Skeletal muscle cell (primary cell): ENCODE measurements around the gene MLXIPL.
"Not testable (repeated sequence)": the region's sequence is repeated elsewhere in the genome, so short reads cannot be mapped to it uniquely, and the experiment has no call there.

Source experiments
- DNase-seq: peaks from one replicate; pipeline ENCODE4 v3.0.0-alpha.2; 2010; ENCODE audit warnings: low read depth
- H3K4me3 ChIP-seq: 2 replicates; pipeline ENCODE4 v1.5.1; 2011; ENCODE audit warnings: low read depth, mild to moderate bottlenecking, control low read depth, low read length, moderate library complexity

The MLXIPL gene, protein sequence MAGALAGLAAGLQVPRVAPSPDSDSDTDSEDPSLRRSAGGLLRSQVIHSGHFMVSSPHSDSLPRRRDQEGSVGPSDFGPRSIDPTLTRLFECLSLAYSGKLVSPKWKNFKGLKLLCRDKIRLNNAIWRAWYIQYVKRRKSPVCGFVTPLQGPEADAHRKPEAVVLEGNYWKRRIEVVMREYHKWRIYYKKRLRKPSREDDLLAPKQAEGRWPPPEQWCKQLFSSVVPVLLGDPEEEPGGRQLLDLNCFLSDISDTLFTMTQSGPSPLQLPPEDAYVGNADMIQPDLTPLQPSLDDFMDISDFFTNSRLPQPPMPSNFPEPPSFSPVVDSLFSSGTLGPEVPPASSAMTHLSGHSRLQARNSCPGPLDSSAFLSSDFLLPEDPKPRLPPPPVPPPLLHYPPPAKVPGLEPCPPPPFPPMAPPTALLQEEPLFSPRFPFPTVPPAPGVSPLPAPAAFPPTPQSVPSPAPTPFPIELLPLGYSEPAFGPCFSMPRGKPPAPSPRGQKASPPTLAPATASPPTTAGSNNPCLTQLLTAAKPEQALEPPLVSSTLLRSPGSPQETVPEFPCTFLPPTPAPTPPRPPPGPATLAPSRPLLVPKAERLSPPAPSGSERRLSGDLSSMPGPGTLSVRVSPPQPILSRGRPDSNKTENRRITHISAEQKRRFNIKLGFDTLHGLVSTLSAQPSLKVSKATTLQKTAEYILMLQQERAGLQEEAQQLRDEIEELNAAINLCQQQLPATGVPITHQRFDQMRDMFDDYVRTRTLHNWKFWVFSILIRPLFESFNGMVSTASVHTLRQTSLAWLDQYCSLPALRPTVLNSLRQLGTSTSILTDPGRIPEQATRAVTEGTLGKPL

DNA sequence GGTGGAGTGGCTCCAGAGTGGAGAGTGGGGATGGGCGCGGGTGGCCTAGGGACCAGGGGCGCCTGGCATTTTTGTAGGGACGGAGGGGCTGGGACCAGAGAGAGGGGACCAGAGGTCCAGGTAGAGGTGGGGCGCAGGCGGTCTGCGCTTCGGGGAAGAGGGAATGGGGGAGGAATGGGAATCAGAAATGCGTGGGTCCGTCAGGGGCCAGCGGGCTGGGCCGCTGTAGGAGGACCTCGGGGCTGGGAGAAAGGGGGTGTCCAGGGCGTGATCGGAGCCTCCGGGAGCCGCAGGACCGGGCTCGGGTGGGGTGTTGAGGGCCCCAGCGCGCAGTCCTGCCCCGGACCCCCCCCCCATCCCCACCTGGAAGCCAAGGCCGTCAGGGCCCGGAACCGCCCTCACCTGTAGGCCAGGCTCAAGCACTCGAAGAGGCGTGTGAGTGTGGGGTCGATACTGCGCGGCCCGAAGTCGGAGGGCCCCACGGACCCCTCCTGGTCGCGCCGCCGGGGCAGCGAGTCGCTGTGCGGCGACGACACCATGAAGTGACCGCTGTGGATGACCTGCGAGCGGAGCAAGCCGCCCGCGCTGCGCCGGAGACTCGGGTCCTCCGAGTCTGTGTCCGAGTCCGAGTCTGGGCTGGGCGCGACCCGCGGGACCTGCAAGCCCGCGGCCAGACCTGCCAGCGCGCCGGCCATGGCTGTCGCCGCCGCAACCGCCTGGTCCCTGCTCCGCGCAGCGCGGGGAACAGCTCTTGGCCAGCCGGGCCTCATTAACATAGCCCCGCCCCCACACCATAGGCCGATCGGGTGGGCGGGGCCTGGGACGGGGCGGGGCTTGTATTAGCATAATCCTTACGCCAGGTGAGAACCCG lies at the start of gene MLXIPL:
MLXIPL (minus strand) TSS at position 725 of the 871 bp plus-strand sequence; CDS start at position 695, 30 bp downstream.
- peak within 1 kb of the TSS; percentile 41 for H3K4me3 ChIP-seq
- no peak for DNase-seq

DNA sequence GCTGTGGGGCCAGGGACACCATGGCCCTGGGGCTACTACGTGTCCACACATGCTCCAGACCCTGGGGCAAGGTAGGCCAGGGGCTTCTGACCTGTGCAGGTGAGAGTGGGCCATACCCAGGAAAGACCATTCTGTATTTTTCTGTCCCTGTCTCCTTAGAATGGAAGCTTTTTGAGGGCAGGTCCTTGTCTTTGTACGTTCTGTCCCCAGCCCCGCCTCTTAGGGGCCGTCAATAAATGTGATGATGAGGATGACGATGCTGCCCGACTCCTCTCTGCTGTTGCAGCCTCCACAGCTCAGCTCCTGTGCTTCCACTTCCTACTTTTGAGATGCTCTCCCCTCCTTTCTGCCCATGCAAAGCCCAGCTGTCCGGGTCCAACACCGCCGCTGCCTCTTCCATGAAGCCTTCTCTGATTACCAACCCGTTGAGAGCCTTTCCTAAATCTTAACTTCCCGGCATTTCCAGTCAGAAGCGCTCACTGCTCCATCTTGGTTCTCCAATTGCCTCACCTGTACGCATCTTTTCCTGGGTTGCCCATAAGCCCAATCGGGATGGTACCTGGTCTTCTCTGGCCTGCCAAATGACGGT lies 47.6 kb upstream of the MLXIPL start:
- no peak for DNase-seq
- no peak overlapping the region for H3K4me3 ChIP-seq

DNA sequence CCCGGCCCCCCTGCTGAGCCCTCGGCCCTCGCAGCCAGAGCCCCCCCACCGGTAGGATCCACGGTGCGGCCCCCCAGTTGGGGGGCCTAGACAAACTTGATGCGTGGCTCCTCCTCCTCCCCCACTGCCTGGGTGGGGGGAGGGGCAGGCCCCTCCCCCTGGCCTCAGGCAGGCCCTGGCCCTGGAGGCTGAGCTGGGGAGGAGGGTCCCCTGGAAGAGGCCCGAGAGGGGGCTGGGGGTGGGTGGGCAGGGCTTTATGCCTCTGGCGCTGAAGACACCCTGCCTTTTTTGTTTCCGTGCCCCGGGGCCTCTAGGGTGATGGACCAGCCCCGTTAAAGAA lies 47.0 kb upstream of the MLXIPL start:
- H3K4me3 ChIP-seq: no peak overlapping the region
- no peak for DNase-seq

DNA sequence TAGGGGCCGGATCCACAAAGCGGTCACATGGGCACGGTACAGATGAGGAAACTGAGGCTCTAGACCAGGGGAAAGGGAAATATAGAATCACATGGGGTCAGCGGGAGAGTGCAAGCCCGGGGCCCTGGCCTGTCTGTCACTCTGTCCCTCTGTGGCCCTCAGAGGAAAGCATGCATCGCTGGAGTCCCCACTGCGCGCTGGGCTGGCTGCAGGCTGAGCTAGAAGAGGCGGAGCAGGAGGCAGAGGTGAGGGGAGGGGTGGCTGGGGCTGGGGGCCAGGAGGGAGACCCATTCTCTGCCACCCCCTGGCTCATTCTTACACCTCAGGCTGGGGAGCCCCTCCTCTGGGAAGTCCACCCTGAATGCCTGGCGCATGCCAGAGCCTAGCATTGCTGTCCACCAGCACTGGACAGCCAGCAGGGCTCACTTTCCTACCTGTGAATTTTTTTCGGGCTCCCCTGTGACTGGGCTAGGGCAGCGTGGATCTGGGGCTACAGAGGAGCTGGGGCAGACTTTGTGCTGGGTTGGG lies 45.6 kb upstream of the MLXIPL start:
- DNase-seq: no peak
- no peak overlapping the region for H3K4me3 ChIP-seq

DNA sequence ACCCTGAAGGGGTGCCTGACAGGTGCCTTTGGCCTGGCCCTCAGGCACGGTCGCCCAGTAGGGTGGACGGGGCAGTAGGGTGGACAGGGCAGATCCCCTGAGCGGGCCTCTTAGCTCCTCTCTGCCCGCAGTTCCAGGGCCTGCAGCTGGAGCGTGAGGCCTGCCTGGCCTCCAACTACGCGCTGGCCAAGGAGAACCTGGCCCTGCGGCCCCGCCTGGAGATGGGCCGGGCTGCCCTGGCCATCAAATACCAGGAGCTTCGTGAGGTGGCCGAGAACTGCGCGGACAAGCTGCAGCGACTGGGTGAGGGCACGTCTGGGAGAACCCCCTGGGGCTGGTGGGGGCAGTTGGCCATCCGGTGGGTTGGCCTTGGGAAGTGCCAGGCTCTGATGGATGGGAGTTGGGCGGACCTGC lies 45.0 kb upstream of the MLXIPL start:
- DNase-seq: no peak
- peak overlapping the region; percentile 9 for H3K4me3 ChIP-seq

DNA sequence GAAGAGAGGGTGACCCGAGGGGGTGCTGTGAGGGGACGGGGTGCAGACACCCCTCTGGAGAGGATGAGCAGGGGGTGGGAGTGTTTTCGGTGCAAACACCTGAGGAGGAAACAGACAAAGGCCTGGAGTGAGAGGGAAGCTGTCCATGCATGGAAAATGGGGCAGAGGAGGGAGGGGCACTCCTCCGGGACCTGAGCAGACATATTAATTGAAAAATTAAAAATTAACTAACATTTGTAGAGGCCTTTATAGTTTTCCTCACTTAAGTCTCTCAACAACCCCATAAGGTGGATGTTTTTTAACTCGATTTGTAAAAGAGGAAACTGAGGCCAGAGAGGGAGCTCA lies 44.5 kb upstream of the MLXIPL start:
- no peak for DNase-seq
- peak overlapping the region; percentile 77 for H3K4me3 ChIP-seq

DNA sequence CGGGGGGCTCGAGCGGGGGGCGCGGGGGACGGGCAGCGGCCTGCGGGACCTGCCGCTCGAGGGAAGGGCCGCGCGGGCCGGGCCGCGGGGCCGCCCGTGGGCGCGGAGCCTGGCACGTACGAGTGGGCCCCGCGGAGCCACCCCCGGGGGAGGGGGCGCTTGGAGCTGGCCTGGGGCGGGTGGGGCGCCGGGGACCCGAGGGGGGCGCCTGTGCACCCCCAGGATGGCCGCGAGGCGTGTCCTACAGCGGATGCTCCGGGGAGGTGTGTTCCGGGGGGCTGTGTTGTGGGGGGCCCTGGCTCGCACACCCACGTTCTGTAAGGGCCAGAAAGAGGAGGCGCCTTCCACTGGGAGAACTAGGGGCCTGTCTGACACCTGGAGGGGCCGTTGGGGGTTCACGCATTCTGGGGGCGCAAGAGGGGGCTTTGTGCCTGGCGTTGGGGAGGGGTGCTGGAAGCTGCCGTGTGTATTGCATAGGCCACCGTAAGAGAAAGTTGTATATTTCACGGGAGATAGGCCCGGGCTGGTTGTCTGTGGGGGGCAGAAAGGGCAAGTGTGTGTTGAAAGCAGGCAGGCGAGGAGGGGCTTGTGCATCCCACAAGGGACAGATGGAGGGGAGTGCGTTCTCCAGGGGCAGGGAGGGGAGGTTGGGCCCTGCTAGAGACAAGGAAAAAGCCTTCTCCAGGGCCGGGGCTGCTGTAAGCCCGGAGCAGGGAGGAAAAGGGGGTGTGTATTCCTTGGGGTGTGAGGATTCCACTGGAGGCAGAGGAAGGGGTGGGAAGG lies 44.0 kb upstream of the MLXIPL start:
- H3K4me3 ChIP-seq: peak overlapping the region; percentile 77
- DNase-seq: no peak

DNA sequence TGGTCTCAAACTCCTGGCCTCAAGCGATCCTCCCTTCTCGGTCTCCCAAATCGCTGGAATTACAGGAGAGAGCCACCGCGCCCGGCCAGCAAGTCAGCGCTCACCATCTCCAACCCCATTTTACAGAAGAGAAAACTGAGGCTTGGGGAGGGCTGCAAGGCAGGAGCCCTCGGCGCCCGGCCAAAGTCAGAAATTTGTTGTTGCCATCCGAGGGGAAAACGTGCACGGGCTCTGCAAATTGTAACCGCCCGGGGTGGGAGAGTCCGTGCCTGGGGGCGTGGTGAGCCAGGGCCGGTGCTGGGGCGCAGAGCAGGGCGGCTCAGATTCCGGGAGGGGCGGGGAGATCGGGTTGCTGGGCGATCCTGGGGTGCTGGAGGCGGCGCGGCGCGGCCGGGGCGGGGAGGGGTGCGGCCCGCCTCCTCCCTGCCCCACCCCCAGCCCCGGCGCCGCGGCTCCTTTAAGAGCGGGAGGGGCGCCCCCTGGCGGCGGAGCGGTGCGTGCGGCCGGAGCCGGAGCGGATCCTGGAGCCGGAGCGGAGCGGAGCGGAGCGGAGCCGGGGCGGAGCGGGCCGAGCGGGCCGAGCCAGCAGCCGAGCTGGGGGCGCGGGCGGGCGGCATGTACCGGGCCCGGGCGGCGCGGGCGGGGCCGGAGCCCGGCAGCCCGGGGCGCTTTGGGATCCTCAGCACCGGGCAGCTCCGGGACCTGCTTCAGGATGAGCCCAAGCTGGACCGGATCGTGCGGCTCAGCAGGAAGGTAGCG lies 43.2 kb upstream of the MLXIPL start, which contains the start of gene VPS37D:
VPS37D (plus strand) TSS at position 488 of the 759 bp plus-strand sequence; CDS start at position 616, 128 bp downstream.
- DNase-seq: peak; percentile 57
- H3K4me3 ChIP-seq: peak within 1 kb of the TSS; percentile 77

DNA sequence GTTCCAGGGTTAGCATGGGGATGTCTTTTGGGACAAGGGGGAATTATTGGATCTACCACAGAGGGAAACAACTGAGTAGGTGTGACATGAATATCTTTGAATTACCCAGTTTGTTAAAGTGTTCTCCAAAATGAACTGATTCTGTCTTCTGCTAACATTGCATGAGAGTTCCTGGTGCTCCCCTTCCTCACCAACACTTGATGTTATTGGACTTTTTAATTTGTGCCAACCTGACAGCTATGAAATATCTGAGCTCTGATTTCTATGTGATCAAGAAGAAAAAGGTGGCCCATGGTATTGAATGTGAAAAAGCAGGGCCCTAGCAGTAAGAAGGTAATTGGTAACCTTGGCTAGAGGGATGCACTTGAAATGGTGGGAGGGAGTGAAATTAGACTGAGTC lies 38.7 kb upstream of the MLXIPL start:
- no peak for DNase-seq
- no peak overlapping the region for H3K4me3 ChIP-seq

DNA sequence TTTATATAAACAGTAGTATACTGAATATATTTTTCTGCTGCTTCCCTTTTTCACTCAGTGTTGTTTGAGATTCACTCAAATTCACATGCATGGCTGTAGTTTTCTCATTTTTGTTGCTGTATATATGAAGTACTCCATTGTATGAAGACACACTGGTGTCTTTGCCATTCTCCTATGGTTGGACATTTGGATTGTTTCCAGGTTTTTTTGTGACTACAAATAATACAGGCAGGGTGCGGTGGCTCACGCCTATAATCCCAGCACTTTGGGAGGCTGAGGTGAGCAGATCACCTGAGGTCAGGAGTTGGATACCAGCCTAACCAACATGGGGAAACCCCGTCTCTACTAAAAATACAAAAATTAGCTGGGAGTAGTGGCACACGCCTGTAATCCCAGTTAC lies 36.3 kb upstream of the MLXIPL start:
- DNase-seq: not testable (repeated sequence)

DNA sequence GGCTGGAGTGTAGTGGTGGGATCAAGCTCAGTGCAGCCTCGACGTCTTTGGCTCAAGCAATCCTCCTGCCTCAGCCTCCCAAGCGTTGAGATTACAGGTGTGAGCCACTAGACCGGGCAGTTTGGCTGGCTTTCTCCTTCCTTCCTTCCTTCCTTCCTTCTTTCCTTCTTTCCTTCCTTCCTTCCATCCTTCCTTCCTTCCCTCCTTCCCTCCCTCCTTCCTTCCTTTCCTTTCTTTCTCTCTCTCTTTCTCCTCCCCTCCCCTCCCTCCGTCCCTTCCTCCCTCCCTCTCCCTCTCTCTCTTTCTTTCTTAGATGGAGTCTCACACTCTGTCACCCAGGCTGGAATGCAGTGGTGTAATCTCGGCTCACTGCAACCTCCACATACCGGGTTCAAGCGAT lies 35.7 kb upstream of the MLXIPL start:
- DNase-seq: no peak
- H3K4me3 ChIP-seq: no peak overlapping the region

More for the DNA sequence above, 36.3 kb upstream of the MLXIPL start:
- not testable (repeated sequence) for H3K4me3 ChIP-seq

DNA sequence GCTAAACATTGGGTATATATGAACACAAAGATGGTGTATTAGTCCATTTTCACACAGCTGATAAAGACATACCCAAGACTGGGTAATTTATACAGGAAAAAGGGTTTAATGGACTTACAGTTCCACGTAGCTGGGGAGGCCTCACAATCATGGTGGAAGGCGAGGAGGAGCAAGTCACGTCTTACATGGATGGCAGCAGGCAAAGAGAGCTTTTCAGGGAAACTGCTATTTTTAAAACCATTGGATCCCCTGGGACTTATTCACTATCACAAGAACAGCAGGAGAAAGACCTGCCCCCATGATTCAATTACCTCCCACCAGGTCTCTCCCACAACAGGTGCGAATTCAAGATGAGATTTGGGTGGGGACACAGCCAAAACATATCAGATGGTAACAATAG lies 31.0 kb upstream of the MLXIPL start:
- not testable (repeated sequence) for DNase-seq, H3K4me3 ChIP-seq

DNA sequence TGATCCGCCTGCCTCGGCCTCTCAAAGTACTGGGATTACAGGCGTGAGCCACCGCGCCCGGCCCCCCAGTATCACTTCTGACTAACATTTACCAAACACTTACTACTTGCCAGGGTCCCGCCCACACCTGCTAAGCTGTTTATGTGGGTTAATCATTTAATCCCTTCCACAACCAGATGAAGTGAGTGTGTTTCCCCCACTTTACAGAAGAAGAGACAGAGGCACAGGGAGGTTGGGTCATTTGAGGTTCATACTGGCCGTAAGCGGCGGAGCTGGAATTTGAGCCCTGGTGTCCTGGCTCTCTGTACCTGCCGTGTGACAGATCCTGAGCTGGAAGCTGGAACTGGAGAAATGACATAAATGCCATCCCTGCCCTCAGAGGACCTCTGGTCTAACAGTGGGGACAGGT lies 28.2 kb upstream of the MLXIPL start:
- DNase-seq: no peak
- H3K4me3 ChIP-seq: no peak overlapping the region

DNA sequence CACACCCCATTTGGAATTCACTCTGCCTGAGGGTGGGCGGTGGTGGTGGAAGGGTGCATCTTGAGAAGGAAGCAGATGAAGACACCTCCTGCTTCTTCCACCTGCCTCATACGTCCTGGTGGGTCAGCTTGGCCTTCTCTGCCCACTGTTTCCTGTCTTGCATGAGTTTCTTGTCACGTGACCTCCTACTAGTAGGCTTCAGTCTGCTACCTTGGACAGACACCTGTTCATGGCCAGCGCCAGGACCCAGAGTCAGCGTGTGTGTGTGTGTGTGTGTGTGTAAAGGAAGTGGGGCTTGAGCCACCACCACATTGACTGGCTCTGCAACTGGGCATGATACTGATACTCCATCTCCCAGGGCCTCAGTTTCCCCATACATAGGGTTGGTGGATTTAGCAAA lies 26.2 kb upstream of the MLXIPL start:
- no peak for DNase-seq
- no peak overlapping the region for H3K4me3 ChIP-seq

DNA sequence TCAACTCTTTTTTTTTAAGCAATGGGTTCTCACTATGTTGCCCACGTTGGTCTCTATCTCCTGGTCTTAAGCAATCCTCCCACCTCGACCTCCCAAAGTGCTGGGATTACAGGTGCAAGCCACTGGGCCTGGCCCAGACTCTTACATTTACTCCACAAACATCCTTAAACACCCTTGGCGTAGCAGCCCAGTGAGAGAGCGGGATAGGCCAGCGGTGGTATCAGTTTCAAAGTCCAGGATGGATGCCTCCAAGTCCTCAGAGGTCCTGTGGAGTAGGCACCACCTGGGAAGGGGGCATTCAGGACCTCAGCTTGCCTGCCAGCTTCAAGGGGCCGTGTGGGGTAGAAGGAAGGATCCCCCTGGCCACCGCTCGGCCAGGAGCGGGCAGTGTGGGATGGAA lies 25.3 kb upstream of the MLXIPL start:
- no peak for DNase-seq
- H3K4me3 ChIP-seq: no peak overlapping the region

DNA sequence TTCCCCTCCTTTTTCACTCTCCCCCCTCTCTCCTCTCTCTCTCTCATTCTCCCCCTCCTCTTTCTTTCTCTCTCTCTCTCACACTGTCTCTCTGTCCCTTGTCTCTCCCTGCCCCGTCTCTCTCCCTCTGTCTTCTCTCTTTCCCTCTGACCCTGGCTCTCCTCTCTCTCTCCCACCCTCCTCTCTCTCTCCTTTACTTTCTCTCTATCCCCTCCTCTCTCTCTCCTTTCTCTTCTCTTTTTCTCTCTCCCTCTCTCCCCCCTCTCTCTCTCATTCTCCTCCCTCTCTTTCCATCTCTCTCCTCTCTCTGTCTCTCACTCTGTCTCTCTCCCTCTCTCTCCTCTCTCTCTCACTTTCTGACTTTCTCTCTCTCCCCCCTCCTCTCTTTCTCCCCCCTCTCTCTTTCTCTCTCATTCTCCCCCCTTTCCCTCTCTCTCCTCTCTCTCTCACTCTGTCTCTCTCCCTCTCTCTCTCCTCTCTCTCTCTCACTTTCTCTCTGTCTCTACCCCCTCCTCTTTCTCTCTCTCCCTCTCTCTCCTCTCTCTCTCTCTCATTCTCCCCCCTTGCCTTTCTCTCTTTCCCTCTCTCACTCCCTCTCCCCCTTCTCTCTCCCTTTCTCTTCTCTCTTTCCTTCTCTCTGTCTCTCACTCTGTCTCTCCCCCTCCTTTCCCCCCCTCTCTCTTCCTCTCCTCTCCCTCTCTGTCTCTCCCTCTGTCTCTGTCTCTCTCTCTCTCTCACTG lies 24.4 kb upstream of the MLXIPL start:
- H3K4me3 ChIP-seq: no peak overlapping the region
- no peak for DNase-seq
